Small intestine (tissue), 7 donors: ENCODE measurements around the gene B4GALT1. TPM values are rescaled to one million over a fixed set of nuclear protein-coding genes. Genes with fewer than 3 reads are reported as not detected.
"Not testable (repeated sequence)": the region's sequence is repeated elsewhere in the genome, so short reads cannot be mapped to it uniquely, and the experiment has no call there.

ENCODE experiments used
- DNase-seq, 2 donors: peaks; one replicate each; pipeline versions ENCODE4 v3.0.0 to v3.0.0-alpha.2; 2013
- FAIRE-seq: peaks from 2 replicates; lab custom pipeline; 2012; peaks lifted over from hg19 to GRCh38; lab: Jason Lieb, UNC
- H3K27ac ChIP-seq, 3 donors: one replicate each; pipeline ENCODE4 v1.5.1; 2013; ENCODE audit warnings: low read length in 2 of 3, mild to moderate bottlenecking in 2 of 3, control low read depth in 1 of 3, inconsistent platforms in 1 of 3, low read depth in 1 of 3, moderate library complexity in 1 of 3
- H3K27me3 ChIP-seq, 3 donors: one replicate each; pipeline ENCODE4 v1.6.1; 2013; ENCODE audit warnings: low read length in 3 of 3, inconsistent platforms in 1 of 3; ENCODE audit not compliant: control insufficient read depth in 3 of 3, insufficient read depth in 3 of 3
- H3K36me3 ChIP-seq, 3 donors: one replicate each; pipeline ENCODE4 v1.6.1; 2013; ENCODE audit warnings: low read length in 3 of 3, inconsistent platforms in 1 of 3, low read depth in 1 of 3, mild to moderate bottlenecking in 1 of 3, moderate library complexity in 1 of 3; ENCODE audit not compliant: control insufficient read depth in 3 of 3, insufficient read depth in 2 of 3
- H3K4me1 ChIP-seq, 3 donors: one replicate each; pipeline ENCODE4 v1.6.1; 2013; ENCODE audit warnings: low read length in 2 of 3, inconsistent platforms in 1 of 3, low read depth in 1 of 3, mild to moderate bottlenecking in 1 of 3, moderate library complexity in 1 of 3; ENCODE audit not compliant: control insufficient read depth in 3 of 3, insufficient read depth in 2 of 3
- H3K4me3 ChIP-seq, 3 donors: one replicate each; pipeline ENCODE4 v1.5.1; 2013; ENCODE audit warnings: low read length in 3 of 3, control low read depth in 1 of 3, inconsistent platforms in 1 of 3, low read depth in 1 of 3, mild to moderate bottlenecking in 1 of 3, moderate library complexity in 1 of 3
- H3K9me3 ChIP-seq, 2 donors: one replicate each; pipeline ENCODE4 v1.6.1; 2013; ENCODE audit warnings: low read depth in 1 of 2, low read length in 1 of 2; ENCODE audit not compliant: control insufficient read depth in 2 of 2, insufficient read depth in 1 of 2
- WGBS, 3 donors: extraction: QIAGEN DNeasy Blood & Tissue Kit; methylation state at CpG; one replicate each; pipeline ENCODE4 v1.1.7; 2013; 5-methylcytosine and 5-hydroxymethylcytosine counted together
- polyA plus RNA-seq, 4 donors: library from polyadenylated mRNA; stranded (reverse) in 3 of 4; unstranded in 1 of 4; fragments of 200-250 nt in 3 of 4; fragments of 120-200 nt in 1 of 4; gene quantifications; one replicate each; pipeline versions ENCODE4 v1.2.1 to v1.2.3, GENCODE V29; 2013
- donor health status: healthy with polysubstance abuse.
- donor health status: control.
- donor health status: control.
- donor health status: Bipolar disorder and iron deficiency.
- donor health status: healthy.

Gene B4GALT1
- polyA plus RNA-seq, 4 donors: 11.9 to 114 (median 32.2) TPM

GRCh38 chr9:33161589-33162132, 5.5 kb downstream of the B4GALT1 start:
- H3K27me3 ChIP-seq: no peaks in the 10 kb centered on the region
- peak overlapping the region; percentile 45 to 94 (median 89) for H3K27ac ChIP-seq
- peak; percentile 74 to 83 for DNase-seq
- 0 to 26% (median 23%) methylated on average over 1 of the region's 1 CpG for whole genome bisulfite sequencing, 3 donors
- no peak for FAIRE-seq
- H3K9me3 ChIP-seq: no peaks in the 10 kb centered on the region
- H3K4me1 ChIP-seq: peaks cover 32 to 84% (median 45%) of the 10 kb centered on the region in 3 donors
- no peak overlapping the region for H3K4me3 ChIP-seq
- peaks cover 0 to 18% (median 0%) of the 10 kb centered on the region in 3 donors for H3K36me3 ChIP-seq

GRCh38 chr9:33161011-33161588, 6.0 kb downstream of the B4GALT1 start:
- H3K4me3 ChIP-seq: no peak overlapping the region
- no peaks in the 10 kb centered on the region for H3K27me3 ChIP-seq
- H3K27ac ChIP-seq: peak overlapping the region; percentile 45 to 94 (median 89)
- H3K4me1 ChIP-seq: peaks cover 32 to 84% (median 48%) of the 10 kb centered on the region in 3 donors
- 35 to 47% (median 45%) methylated on average over 6 of the region's 6 CpGs for WGBS, 3 donors
- H3K9me3 ChIP-seq: no peaks in the 10 kb centered on the region
- peak; percentile 62 to 65 for DNase-seq
- peaks cover 0 to 18% (median 0%) of the 10 kb centered on the region in 3 donors for H3K36me3 ChIP-seq
- FAIRE-seq: no peak

GRCh38 chr9:33160446-33160845, 6.7 kb downstream of the B4GALT1 start:
- Histone ChIP-seq H3K36me3 (peaks cover 0 to 18% (median 0%) of the 10 kb centered on the region in 3 donors), H3K27ac (peak overlapping the region in 2 of 3 donors; percentile 89 to 94), H3K4me1 (peaks cover 32 to 86% (median 49%) of the 10 kb centered on the region in 3 donors)
- H3K9me3 ChIP-seq, H3K4me3 ChIP-seq, DNase-seq, H3K27me3 ChIP-seq, FAIRE-seq: not testable (repeated sequence)
- WGBS, 3 donors: 72 to 78% (median 76%) methylated on average over 9 of the region's 9 CpGs

- Histone ChIP-seq H3K27me3 (no peaks in the 10 kb centered on the region), H3K9me3 (no peaks in the 10 kb centered on the region), H3K4me3 (no peak overlapping the region), H3K36me3 (peaks cover 0 to 18% (median 0%) of the 10 kb centered on the region in 3 donors), H3K4me1 (peaks cover 32 to 84% (median 53%) of the 10 kb centered on the region in 3 donors), H3K27ac (peak overlapping the region; percentile 88 to 90 (median 89))
- DNase-seq (peak in 1 of 2 donors; percentile 54), FAIRE-seq (no peak)
- WGBS, 3 donors: 4 to 8% (median 7%) methylated on average over 1 of the region's 1 CpG
These were observed 7.4 kb downstream of the B4GALT1 start for GRCh38 chr9:33159777-33160127.

GRCh38 chr9:33158843-33159776, 8.0 kb downstream of the B4GALT1 start:
- Histone ChIP-seq H3K27me3 (no peaks in the 10 kb centered on the region), H3K9me3 (no peaks in the 10 kb centered on the region), H3K4me3 (no peak overlapping the region), H3K27ac (peak overlapping the region; percentile 88 to 90 (median 89)), H3K36me3 (peaks cover 0 to 16% (median 0%) of the 10 kb centered on the region in 3 donors), H3K4me1 (peaks cover 32 to 82% (median 49%) of the 10 kb centered on the region in 3 donors)
- WGBS, 3 donors: 14 to 24% (median 21%) methylated on average over 9 of the region's 9 CpGs
- DNase-seq (peak; percentile 86 to 89), FAIRE-seq (no peak)

- WGBS, 3 donors: 59 to 62% (median 61%) methylated on average over 6 of the region's 6 CpGs
- peaks cover 23 to 72% (median 43%) of the 10 kb centered on the region in 3 donors for H3K4me1 ChIP-seq
- FAIRE-seq (no peak), DNase-seq (peak in 1 of 2 donors; percentile 19)
- H3K4me3 ChIP-seq: no peak overlapping the region
- H3K27ac ChIP-seq: peak overlapping the region; percentile 88 to 90 (median 89)
- H3K27me3 ChIP-seq: no peaks in the 10 kb centered on the region
- H3K9me3 ChIP-seq: no peaks in the 10 kb centered on the region
- H3K36me3 ChIP-seq: peaks cover 0 to 8% (median 0%) of the 10 kb centered on the region in 3 donors
These were observed 8.9 kb downstream of the B4GALT1 start for GRCh38 chr9:33157960-33158842.

- DNase-seq: no peak
- Histone ChIP-seq H3K9me3 (no peaks in the 10 kb centered on the region), H3K27ac (peak overlapping the region in 1 of 3 donors; percentile 8), H3K36me3 (peaks cover 0 to 5% (median 0%) of the 10 kb centered on the region in 3 donors), H3K27me3 (no peaks in the 10 kb centered on the region), H3K4me3 (no peak overlapping the region), H3K4me1 (peaks cover 10 to 61% (median 34%) of the 10 kb centered on the region in 3 donors)
- no peak for FAIRE-seq
- 66 to 74% (median 70%) methylated on average over 4 of the region's 4 CpGs for WGBS, 3 donors
These were observed 11.7 kb downstream of the B4GALT1 start for GRCh38 chr9:33155393-33155792.
